Neural progenitor cell (in vitro differentiated cells): ENCODE measurements around the gene ZNF468. TPM values are rescaled to one million over a fixed set of nuclear protein-coding genes. Genes with fewer than 3 reads are reported as not detected.

Source experiments
- DNase-seq: peaks from one replicate; pipeline ENCODE4 v3.0.0-alpha.2; 2016; ENCODE audit warnings: low spot score
- H2AFZ ChIP-seq: fragments of 200-600 bp; sonication (generic); replicated peaks from 2 replicates; pipeline ENCODE4 v1.6.1; 2016; ENCODE audit warnings: antibody characterized with exemption
- H3F3A ChIP-seq: fragments of 200-600 bp; sonication (generic); 2 replicates; pipeline ENCODE4 v1.6.1; 2016; ENCODE audit warnings: antibody characterized with exemption, low read depth
- H3K27ac ChIP-seq: fragments of 200-600 bp; sonication (generic); 2 replicates; pipeline ENCODE4 v1.5.1; 2016; ENCODE audit warnings: mild to moderate bottlenecking
- H3K27me3 ChIP-seq: fragments of 200-600 bp; sonication (generic); 2 replicates; pipeline ENCODE4 v1.6.1; 2016; ENCODE audit warnings: mild to moderate bottlenecking, moderate library complexity
- H3K36me3 ChIP-seq: fragments of 200-600 bp; sonication (generic); 2 replicates; pipeline ENCODE4 v1.5.1; 2016
- H3K4me1 ChIP-seq: fragments of 200-600 bp; sonication (generic); 2 replicates; pipeline ENCODE4 v1.6.1; 2016; ENCODE audit warnings: mixed run types
- H3K4me2 ChIP-seq: fragments of 200-600 bp; sonication (generic); 2 replicates; pipeline ENCODE4 v1.6.1; 2016
- H3K4me3 ChIP-seq: fragments of 200-600 bp; sonication (generic); 2 replicates; pipeline ENCODE4 v1.5.1; 2016
- H3K79me2 ChIP-seq: fragments of 200-600 bp; sonication (generic); 2 replicates; pipeline ENCODE4 v1.6.1; 2016; ENCODE audit warnings: low read depth
- H3K9ac ChIP-seq: fragments of 200-600 bp; sonication (generic); 2 replicates; pipeline ENCODE4 v1.6.1; 2016
- H3K9me3 ChIP-seq: fragments of 200-600 bp; sonication (generic); 2 replicates; pipeline ENCODE4 v1.5.1; 2016; ENCODE audit warnings: low read depth
- H4K20me1 ChIP-seq: fragments of 200-600 bp; sonication (generic); 2 replicates; pipeline ENCODE4 v1.6.1; 2016; ENCODE audit warnings: low read depth
- H3K27ac Mint-ChIP-seq: 3 replicates; pipeline ENCODE4 v1.8.0; 2021; ENCODE audit warnings: mixed read lengths
- H3K27me3 Mint-ChIP-seq: 2 replicates; pipeline ENCODE4 v1.8.0; 2022; ENCODE audit warnings: low read depth, mild to moderate bottlenecking, inconsistent platforms, moderate library complexity, mixed read lengths; ENCODE audit not compliant: insufficient read depth
- H3K36me3 Mint-ChIP-seq: 3 replicates; pipeline ENCODE4 v1.8.0; 2021; ENCODE audit warnings: mixed read lengths
- H3K4me1 Mint-ChIP-seq: 3 replicates; pipeline ENCODE4 v1.8.0; 2021; ENCODE audit warnings: mixed read lengths
- H3K4me3 Mint-ChIP-seq: 3 replicates; pipeline ENCODE4 v1.8.0; 2021; ENCODE audit warnings: mild to moderate bottlenecking, moderate library complexity, mixed read lengths
- H3K9me3 Mint-ChIP-seq: 3 replicates; pipeline ENCODE4 v1.8.0; 2020; ENCODE audit warnings: mixed read lengths
- EZH2 ChIP-seq: fragments of 200-600 bp; sonication (generic); IDR thresholded peaks from 2 replicates; pipeline ENCODE4 v1.6.1; 2017; ENCODE audit warnings: antibody characterized with exemption, mild to moderate bottlenecking, moderate library complexity
- EZH2phosphoT487 ChIP-seq: fragments of 200-600 bp; sonication (generic); IDR thresholded peaks from 2 replicates; pipeline ENCODE4 v1.6.1; 2017; ENCODE audit warnings: antibody characterized with exemption
- small RNA-seq: library from RNA; depleted of rRNA; stranded (forward); fragments of <200 nt; gene quantifications from one replicate; pipeline ENCODE3, GENCODE V24; 2015
- total RNA-seq: library from RNA; depleted of rRNA; stranded (reverse); fragments of >200 nt; gene quantifications from 2 replicates; pipeline ENCODE4 v1.2.3, GENCODE V29; 2015; ENCODE audit warnings: low replicate concordance
- TF ChIP-seq, protein P1 (sequence below): fragments of 200-600 bp; sonication (generic); IDR thresholded peaks from 2 replicates; pipeline ENCODE4 v1.5.1; 2017; ENCODE audit warnings: antibody characterized with exemption, mild to moderate bottlenecking

Gene ZNF468
- total RNA-seq, 1 donor from 2014 or later: 40.7 TPM

DNA sequence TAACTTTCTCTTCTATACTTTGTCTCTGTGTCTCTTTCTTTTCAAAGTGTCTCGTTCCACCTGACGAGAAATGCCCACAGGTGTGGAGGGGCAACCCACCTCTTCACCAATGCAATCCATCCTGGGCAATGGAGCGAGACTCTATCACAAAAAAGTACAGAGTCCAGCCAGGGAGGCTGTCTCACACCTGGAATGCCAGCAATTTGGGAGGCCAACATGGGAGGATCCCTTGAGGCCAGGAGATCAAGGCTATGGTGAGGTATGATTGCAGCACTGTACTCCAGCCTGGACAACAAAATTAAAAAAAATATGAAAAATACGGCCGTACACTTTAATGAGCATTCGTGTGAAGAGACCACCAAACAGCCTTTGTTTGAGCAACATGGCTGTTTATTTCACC is 68.0 kb downstream of the ZNF468 start:
- no peaks in the 10 kb centered on the region for H3K79me2 ChIP-seq
- H3K27ac ChIP-seq: no peak overlapping the region
- no peaks in the 10 kb centered on the region for H3K9me3 ChIP-seq
- no peak overlapping the region for H3K27ac Mint-ChIP-seq
- H3K4me1 Mint-ChIP-seq: peaks cover 6% of the 10 kb centered on the region
- TF ChIP-seq, protein P1, sequence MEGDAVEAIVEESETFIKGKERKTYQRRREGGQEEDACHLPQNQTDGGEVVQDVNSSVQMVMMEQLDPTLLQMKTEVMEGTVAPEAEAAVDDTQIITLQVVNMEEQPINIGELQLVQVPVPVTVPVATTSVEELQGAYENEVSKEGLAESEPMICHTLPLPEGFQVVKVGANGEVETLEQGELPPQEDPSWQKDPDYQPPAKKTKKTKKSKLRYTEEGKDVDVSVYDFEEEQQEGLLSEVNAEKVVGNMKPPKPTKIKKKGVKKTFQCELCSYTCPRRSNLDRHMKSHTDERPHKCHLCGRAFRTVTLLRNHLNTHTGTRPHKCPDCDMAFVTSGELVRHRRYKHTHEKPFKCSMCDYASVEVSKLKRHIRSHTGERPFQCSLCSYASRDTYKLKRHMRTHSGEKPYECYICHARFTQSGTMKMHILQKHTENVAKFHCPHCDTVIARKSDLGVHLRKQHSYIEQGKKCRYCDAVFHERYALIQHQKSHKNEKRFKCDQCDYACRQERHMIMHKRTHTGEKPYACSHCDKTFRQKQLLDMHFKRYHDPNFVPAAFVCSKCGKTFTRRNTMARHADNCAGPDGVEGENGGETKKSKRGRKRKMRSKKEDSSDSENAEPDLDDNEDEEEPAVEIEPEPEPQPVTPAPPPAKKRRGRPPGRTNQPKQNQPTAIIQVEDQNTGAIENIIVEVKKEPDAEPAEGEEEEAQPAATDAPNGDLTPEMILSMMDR: no peak
- TF ChIP-seq EZH2phosphoT487 (no peak), EZH2 (no peak)
- peaks cover 16% of the 10 kb centered on the region for H3K27me3 Mint-ChIP-seq
- H3K4me3 ChIP-seq: no peak overlapping the region
- H3F3A ChIP-seq: peaks cover 9% of the 10 kb centered on the region
- H3K4me2 ChIP-seq: no peak overlapping the region
- H3K36me3 Mint-ChIP-seq: no peaks in the 10 kb centered on the region
- no peak overlapping the region for H3K9ac ChIP-seq
- H4K20me1 ChIP-seq: no peaks in the 10 kb centered on the region
- peaks cover 46% of the 10 kb centered on the region for H3K9me3 Mint-ChIP-seq
- H3K4me1 ChIP-seq: no peaks in the 10 kb centered on the region
- no peak for DNase-seq
- H3K4me3 Mint-ChIP-seq: no peak overlapping the region
- no peaks in the 10 kb centered on the region for H3K36me3 ChIP-seq
- H3K27me3 ChIP-seq: peaks cover 44% of the 10 kb centered on the region
- H2AFZ ChIP-seq: no peak overlapping the region

Small RNA genes lying within 50 kb of the gene (small RNA-seq; reads per million reads assigned to genes)
- 0.09 reads per million for gene ZNF320

Other genes with a start within 250 kb of the ZNF468 start
- gene ZNF83, start 219.3 kb downstream of the ZNF468 start, total RNA-seq: 63.8 and 76.2 TPM in 2 replicates
- 12.5 and 19.9 TPM in 2 replicates for gene ZNF611, start 122.6 kb downstream of the ZNF468 start, total RNA-seq
- 2.7 and 3.5 TPM in 2 replicates for gene ZNF600, start 70.8 kb downstream of the ZNF468 start, total RNA-seq
- 24.1 and 37.6 TPM in 2 replicates for gene ZNF28, start 36.0 kb downstream of the ZNF468 start, total RNA-seq
- 30.1 and 35.5 TPM in 2 replicates for gene ZNF320, start 40.0 kb upstream of the ZNF468 start, total RNA-seq
- 8.9 and 11.6 TPM in 2 replicates for gene ZNF888, start 65.8 kb upstream of the ZNF468 start, total RNA-seq
- 22.9 and 27.7 TPM in 2 replicates for gene ZNF816, start 105.3 kb upstream of the ZNF468 start, total RNA-seq
- gene ERVV-1, start 156.3 kb upstream of the ZNF468 start, total RNA-seq: not detected in 2 replicates
- 0.06 TPM in 1 of 2 replicates, not detected in the other for gene ERVV-2, start 187.1 kb upstream of the ZNF468 start, total RNA-seq
- gene ZNF160, start 245.8 kb upstream of the ZNF468 start, total RNA-seq: 78.3 and 86.0 TPM in 2 replicates